SKM-1 treated with dmso at 0.1 percent for 144 hours (cell line): ENCODE data around the gene PRDM10.

Experiments used
- DNase-seq: peaks from one replicate; lab custom pipeline; 2025; ENCODE audit not compliant: unreplicated experiment; lab: John Stamatoyannopoulos, UW

The PRDM10 gene

DNA sequence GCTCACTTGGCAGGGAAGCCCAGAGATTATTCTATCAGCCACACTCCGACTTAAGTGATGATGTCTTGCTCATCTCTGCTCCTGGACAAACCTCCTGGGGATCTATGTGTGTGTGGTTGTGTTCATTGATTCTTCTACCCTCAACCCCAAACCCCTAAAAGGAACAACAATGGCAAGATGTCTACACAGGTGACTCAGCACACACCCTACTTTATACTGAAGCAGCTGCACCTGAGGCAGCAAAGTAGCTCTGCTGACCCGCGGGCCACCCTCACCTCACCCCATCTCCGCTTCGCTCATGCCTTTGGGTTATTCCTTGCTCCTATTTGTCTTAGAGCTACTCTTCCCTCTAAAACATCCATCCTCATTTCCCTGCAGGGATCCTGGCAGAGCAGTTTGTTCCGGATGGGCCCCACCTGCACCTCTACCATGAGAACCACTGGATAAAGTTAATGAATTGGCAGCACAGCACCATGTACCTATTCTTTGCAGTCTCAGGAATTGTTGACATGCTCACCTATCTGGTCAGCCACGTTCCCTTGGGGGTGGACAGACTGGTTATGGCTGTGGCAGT, 148.3 kb downstream of the PRDM10 start:
- DNase-seq = no peak

DNA sequence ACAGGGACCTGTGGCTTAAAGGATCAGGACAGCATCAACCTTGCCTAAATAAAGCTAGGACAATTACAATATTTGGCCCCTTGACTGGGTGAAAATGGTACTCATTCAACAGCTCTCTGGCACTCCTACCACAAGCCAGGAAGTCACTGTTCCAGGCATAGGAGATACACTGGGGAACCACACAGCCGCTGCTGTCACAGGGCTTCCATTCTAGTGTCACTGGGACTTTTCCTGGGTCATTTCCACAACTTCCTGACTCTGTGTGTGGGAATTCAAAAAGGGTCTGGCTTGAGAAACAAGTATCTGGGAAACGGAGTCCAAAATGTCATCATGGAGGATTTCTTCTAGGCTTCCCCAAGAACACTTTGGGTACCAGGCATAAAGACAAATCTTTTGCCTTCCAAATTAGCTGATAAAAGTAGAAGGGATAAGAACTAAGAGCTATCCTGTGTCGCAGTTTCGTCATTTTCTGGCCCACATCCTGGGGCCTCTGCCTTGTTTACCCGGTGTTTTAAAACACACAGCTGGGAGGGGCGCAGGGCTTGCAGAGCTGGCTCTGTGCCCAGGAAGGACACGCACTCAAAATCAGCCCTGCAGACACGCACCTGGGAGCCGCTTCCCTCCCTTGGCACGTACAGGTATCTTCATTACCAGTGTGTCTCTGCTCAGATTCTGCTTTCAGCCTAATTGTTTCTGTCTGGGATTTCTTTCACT, 149.0 kb downstream of the PRDM10 start:
- DNase-seq = no peak

DNA sequence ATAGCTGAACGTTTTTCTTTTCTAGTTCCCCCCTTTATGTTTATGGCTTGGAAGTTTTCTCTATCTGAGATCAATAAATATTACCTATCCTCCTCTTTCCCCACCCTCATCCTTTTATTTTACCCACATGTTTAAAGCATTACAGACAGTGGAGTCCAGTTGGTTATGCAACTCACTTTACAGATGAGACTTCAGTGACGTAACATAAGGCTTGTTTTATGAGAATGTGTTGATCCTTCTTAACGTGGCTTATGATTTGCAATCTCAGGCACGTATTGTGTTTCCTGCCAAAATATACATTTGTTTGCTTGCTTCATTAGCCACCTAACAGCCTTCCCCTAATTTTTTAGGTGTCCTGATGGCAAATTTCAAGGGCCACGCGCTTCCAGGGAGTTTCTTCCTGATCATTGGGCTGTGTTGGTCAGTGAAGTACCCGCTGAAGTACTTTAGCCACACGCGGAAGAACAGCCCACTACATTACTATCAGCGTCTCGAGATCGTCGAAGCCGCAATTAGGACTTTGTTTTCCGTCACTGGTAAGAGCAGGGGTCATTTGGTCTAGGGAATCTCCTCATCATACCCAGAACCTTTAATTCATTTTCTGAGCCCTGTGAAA, 150.4 kb downstream of the PRDM10 start:
- peak; percentile 41 for DNase-seq
